GM18499 (cell line): ENCODE data around the gene BRD4.

Source experiments
- ATAC-seq: cut with Tn5 transposase; IDR thresholded peaks from one replicate; pipeline ENCODE4 v1.9.1; 2021; ENCODE audit warnings: moderate number of reproducible peaks; ENCODE audit not compliant: insufficient read depth, unreplicated experiment

Gene BRD4

DNA sequence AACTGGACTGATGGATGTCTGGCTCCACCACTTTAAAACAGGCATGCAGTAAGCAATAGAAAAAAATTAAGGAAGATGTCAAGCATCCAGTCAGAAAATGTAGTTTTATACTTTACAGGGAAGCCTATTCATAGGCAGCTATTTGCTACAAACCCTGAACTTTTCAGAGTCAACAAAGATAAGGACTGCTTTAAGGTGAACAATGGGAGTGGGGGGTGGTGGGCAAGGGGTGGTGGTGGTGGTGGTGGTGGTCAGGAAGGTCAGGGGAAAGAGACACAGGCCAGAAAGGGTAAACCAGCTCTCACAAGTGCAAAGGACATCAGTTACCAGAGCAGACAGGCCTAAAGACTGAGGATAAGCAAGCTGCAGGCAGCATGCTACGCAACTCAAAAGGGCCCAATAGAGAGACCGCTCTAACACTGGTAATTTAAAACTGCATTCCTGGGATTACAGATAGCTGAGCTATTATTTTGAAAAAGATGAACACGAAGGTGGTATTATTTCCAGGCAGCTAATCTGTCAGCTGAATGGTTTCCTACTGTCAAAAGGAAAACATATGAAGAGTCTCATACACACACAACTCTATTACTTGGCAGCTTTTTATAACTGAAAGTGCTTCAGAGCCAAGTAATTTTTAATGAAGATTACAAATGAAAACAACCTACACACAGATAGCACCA lies 14.8 kb downstream of the BRD4 start:
- ATAC-seq: no peak

DNA sequence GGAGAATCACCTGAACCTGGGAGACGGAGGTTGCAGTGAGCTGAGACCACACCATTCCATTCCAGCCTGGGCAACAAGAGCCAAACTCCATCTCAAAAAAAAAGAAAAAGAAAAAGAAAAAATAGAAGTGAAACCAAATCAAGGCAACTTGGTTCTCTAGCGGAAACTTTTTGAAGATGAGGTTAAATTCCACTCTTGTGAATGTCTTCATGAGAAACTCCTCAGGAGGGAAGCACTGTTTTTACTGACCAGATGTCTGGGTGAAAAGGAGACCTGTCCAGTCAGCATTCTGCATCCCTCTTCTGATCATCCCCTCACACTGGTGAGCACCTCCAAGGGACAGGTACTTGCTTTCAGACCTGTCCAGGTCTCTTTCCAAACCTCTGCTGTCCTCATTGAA lies 15.8 kb downstream of the BRD4 start:
- no peak for ATAC-seq

DNA sequence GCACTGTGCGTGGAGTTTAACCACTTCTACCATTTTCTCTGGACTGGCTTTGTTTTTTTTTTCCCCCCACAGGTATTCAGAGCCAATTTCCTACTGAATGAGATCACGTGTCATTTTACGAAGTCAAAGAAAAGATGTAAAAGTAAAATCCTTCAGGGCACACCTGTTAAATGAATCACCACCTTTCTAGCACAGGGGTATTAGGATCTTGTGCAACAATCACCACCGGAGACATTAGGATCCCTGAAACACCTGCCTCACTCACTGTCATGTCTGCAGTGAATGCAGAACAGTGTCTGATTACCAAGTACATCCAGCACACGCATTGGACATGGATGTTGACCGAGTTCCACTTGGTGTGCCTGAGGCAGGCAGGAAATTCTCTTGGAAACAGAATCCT lies 17.2 kb downstream of the BRD4 start:
- ATAC-seq: no peak

DNA sequence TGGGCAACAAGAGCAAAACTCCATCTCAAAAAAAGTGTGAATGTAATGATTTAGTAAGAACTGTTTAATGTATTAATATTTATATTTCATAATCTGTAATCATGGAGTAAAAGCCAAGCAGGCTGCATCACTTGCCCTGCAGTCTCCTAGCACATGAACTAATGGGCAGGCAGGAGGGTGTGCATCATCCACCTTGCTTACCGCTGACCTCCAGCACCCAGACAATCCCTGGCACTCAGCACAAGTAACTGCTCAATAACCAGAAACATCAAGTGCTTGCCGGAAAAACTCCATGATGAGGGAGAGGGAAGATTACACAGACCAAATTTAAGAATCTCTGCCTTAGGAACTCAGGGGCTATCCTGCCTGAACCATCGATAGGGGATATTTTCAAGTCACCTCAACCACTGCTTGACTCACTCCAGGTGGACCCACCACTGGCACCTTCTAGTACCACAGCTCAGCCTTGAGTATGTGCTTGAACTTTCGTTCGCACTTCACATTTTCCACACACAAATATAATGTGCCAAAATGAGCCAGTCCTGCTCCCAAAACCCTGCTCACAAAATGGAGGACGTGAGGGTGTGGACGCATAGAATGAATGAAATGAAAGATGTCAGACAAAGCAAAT lies 18.6 kb downstream of the BRD4 start:
- ATAC-seq: no peak

DNA sequence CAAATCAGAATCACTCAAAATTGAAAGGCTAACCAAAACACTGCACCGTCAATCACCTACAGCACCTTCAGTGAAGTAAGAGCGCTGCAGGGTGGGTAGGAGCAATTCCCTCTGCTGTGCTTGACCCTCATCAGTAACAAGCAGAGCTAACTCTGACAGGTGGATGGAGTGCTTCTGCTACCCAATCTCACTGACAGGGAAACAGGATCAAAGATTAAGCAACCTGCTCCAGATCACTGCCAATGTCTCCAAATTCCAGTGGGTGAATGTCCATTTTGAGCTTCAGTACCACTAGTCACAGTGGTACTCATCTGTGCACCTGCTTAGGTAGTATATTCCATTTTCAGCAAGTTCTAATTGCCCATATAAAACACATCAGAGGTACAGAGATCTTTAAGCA lies 25.2 kb downstream of the BRD4 start:
- no peak for ATAC-seq

DNA sequence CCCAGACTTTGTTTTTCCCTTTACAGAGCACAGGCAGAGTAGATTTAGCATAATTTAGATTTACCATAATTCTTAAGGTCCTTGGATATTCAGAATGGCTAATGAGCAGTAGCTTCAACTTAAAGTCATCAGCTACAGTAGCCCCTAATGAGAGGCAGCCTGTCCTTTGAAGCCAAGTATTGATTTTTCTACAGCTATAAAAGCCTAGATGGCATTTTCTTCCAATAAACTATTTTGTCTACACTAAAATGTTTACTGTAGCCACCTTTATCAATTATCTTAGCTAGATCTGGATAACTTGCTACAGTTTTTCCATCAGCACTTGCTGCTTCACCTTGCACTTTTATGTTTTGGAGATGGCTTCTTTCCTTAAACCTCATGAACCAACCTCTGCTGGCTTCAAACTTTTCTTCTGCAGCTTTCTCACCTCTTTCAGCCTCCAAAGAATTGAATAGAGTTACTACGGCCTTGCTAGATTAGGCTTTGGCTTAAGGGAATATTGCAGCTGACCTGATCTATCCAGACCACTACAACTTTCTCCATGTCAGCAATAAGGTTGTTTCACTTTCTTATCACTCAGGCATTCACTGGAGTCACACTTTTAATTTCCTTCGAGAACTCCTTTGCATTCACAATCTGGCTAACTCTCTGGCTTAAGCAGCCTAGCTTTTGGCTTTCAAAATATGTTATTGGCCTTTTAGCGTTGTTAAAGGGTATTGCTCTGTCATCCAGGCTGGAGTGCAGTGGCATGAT lies 26.6 kb downstream of the BRD4 start:
- no peak for ATAC-seq

DNA sequence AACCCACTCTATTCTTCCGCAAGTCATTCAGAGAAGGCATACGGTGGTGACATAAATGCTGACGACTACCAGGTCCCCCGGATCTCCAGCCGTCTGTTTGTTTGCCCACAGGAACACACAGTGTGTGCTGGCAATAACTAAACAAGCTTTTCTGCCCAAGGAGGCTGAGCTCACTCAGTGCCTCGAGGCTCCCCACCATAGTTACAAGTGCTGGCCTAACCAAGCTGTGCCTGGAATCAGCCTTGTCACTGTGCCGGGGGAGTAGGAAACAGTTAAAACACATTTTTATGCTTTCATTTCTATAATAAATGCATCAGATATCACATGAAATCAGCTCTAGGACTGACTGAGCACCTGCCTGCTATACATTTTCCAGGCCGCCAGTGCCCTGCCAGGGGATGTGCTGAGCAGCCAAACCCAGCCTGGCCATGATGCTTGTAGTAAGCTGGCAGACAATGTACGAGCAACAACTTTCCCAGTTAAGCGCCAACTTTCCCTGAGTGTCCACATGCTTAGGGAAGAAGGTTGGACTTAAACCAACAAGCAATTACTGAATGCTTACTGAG lies 28.1 kb downstream of the BRD4 start:
- no peak for ATAC-seq

DNA sequence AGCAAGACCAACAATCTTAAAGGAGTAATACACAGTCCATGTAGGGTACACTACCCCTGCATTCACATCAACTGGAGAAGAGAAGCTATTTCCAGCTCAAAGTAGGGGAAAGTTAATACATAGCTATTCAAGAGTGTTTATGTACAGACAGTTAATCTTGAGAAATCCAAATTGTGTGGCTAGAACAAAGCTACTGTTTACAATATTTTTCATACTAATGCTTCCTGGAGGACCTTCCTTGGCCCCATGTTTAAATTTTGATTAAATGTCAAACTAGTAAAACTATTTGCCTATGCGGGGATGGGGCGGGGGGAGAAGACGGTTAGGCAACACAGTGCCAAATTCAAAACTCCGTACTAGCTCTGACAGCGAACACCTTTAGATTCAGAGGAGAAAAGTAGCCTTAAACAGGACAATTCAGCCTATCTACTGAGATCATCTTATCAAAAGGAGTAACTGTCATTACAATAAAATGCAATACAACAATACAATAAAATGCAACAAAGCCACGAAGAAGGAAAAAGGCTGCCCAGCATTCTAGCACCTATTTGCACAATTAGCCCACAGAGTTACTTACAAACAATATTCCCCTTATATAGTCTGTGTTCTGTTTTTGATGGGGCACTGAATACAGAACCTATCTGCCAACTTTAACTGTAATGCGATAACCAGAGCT lies 29.1 kb downstream of the BRD4 start:
- no peak for ATAC-seq

DNA sequence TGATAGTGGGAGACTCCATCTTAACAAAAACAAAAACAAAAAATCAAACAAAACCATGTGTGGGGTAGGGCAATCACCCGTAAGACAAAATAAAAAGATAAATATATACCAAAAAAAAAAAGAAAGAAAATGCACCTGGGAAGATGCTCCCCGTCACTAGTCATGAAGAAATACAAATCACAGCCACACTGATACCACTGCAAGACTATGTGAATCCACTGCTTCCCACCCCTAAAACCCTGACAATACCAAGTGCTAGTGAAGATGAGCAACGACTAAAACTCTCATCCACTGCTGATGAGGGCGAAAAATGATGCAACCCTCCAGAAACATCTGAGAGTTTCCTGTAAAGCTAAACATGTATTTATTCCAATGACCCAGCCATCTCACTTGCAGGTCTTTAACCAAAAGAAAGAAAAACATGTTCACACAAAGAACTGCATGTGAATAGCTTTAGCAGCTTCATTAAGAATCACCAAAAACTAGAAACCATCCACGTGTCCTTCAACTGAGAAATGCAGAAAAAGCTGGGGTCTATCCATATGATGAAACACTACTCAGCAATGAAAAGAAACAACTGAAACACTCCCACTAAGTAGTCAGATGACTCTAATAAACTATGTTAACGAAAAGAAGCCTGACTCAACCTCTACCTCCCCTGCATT lies 31.7 kb downstream of the BRD4 start:
- ATAC-seq: no peak

DNA sequence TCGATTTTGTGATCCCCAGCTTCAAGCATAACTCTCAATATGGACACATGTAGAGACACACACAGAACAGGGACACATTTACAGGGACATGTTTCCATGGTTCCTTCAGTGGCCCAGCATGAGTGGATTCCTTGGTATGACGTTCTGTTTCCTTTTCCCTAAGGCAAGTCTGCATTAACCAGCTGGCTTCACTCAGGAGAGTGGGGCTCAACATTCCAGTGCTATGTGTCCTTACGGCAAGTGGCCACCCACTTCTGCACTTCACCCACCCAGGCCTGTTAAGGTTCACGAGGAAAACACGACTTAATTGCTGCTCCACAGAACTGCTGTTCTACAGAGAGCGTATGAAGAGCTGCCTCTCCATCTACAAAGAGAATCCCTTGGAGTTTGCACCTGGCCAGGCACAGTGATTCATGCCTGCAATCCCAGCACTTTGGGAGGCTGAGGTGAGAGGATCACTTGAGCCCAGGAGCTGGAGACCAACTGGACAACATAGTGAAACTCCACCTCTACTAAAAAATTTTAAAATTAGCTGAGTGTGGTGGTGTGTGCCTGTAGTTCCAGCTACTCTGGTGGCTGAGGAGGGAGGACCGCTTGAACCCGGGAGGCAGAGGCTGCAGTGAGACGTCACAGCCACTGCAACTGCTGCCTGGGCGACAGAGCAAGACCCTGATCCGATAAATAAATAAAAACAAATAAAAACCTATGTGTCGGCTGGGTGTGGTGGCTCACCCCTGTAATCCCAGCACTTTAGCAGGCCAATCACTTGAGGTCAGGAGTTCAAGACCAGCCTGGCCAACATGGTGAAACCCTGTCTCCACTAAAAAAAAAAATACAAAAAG lies 32.5 kb downstream of the BRD4 start:
- ATAC-seq: no peak

DNA sequence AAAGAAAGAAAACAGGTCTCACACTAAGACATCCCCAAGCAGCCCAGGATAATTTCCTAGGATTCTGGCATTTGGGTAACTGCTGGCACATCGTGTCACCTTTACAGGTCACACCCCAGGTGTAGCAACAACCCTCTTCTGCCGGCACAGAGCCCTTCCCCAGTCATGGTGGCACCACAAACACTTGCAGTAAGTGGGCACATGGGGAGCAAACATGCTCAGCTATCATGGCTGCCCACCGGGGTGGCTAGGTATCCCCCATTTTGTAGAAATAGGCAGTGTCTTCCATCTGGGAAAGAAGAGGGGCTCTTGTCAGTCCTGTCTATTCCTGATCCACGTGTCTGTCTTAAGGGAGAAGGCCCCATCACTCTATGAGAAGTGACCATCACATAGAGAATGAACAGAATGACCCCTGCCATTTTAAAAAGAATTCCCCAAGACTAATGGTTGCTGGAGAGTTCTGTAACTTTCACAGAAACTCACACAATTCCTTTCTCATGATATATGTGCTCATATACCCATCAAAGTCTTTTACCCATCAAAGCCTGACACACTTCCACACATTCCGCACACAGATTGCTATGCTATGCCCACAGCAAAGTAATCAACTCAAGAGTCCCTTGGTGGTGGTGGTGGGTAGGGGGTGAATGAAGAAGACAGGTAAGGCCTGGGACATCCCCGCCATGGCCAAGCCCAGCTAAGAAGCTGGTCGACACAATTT lies 33.3 kb downstream of the BRD4 start:
- ATAC-seq: no peak

DNA sequence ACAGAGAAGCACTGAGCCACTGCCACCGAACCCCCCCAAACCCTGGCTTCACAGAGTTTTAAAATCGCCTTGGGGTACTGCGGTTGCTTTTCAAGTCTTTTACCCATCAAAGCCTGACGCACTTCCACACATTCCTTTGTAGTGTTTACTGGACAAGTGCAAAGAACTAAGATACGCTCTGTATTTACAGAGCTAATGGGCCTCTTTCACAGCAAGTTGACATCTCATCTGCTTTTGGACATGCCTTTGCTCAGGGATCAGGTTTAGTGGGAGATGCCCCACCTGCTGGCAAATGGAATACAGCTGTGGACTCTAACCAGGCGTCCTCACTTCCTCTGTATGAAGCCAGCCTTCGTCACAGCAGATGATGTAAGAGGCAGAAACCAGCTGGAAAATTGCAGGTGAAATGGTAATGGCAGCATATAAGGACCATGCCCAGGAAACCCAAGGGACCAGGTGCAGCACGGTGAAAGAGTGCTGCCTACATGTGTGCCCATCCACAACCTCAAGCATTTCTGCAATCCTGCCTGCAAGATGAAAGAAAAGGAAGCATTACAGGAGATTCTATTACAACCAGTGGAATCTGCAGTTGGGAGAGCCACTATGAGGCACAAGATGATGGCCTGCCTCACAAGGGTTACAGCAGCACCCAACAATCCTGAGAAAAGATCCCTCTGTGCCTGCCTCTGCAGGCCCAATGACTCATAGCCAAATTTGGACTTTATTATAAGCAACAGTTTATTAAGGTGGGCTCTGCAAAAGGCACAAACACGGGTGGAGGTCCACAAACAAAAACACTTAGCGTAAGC lies 34.7 kb downstream of the BRD4 start:
- ATAC-seq: no peak

DNA sequence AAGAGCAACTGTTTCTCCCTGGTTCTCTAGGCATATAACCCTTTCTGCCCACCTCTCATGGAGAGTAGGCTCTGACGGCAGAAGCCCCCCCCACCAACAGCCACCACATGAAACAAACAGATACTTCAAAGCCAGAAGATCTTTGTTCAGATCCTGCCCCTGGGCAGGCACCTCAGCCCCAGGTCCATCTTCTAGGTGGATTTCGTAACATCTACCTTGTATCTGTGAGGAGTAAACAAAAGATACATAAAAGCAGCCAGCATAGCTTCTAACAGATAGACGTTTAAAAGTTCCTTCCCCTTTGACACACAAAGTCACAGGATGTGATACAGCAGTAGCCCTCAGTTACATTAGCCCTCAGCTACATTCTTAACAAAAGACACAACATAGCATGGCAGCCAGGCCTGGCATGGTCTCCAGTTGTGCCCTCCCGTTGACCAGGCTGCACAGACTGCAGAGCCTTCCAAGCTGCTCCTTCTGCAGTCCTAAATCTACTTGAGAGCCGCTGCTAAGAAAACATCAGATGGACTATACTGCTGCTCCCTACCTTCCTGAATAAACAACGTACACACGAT lies 35.4 kb downstream of the BRD4 start:
- ATAC-seq: no peak

DNA sequence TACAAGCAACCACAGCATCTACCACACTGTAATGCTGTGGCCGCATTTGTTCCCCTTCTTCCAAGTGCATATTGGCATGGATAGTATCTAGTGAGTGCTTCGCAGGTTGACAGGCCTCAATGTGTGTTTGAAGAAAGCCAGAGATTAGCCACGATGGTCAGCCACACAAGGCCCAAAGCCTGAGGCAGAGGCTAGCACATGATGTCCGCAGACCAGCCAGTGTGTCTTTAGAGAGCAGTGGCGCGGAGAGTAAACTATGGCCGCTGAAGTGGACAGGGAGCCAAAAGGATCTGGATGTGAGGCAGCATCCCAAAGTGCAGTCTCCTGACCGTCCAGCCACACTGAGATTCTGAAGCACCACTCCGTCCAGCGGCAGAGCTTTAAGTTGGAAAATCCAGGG lies 36.0 kb downstream of the BRD4 start:
- ATAC-seq: no peak

DNA sequence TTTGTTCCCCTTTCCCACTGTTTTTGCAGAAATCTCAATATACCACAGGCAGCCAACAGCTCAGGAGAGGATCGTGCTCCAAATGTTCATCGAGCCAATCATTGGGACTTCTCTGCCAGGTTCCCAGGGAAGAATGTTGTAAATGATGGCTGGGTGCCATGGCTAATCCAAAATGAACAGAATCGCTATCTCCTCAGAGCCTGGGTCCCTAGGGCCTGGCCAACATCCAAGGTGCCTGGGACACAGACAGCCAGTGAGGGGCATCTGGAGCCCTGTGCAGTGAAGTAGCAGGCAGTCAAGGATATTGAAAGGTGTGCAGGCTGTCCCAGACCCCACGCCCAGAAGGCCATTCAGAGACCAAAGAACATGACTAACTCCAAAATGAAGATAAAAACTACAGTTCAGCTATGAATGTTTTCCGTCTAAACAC lies 37.8 kb downstream of the BRD4 start:
- no peak for ATAC-seq

DNA sequence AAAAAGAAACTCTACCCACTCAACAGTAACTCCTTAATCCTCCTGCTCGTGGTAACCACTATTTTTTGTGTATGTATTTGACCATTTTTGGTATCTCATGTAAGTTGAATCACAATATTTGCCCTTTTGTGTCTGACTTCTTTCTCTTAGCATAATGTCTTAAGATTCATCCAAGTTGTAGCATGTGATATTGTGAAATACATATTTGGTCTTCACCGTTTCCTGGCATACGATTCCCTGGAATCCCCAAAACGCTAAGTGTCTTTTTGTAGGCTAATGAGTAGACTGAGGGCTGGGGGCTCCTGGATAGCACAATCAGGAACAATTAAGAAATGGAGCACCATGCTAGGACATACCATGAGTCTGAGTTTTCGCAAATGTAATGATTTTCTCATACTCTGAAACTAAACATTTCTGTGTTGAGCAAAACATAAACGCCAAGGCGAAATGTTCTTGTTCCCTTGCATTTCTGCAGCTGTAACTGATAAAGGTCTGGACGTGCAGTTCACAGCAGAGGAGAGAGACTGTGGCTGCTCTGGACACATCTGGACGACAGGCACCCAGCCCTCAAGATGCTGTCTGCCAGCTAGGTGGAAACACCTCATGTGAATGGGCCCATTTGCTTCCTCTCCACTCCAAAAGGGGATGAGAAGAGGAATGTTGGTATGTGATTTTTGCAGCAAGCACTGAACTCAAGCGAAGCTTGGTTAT lies 38.4 kb downstream of the BRD4 start:
- no peak for ATAC-seq
